Measurements from ENCODE around the gene CBS.
"Not testable (repeated sequence)": the region's sequence is repeated elsewhere in the genome, so short reads cannot be mapped to it uniquely, and the experiment has no call there.

- TF ChIP-seq CTCF (conservative IDR thresholded peaks at IDR 0.05; ENCODE audit: low read length); EZH2phosphoT487 (IDR thresholded peaks at IDR 0.05; ENCODE audit: borderline replicate concordance): not testable (repeated sequence)
Observed at GRCh38 chr21:43089463-43089862, 13.8 kb upstream of the CBS start.

Measured in Loucy (cell line).